NCI-H748 treated with DMSO at 0.1 percent for 48 hours (cell line): Measurements from ENCODE around the gene CHGA.

Experiments
- DNase-seq: peaks from one replicate; lab custom pipeline; 2025; lab: John Stamatoyannopoulos, UW

The CHGA gene

DNA sequence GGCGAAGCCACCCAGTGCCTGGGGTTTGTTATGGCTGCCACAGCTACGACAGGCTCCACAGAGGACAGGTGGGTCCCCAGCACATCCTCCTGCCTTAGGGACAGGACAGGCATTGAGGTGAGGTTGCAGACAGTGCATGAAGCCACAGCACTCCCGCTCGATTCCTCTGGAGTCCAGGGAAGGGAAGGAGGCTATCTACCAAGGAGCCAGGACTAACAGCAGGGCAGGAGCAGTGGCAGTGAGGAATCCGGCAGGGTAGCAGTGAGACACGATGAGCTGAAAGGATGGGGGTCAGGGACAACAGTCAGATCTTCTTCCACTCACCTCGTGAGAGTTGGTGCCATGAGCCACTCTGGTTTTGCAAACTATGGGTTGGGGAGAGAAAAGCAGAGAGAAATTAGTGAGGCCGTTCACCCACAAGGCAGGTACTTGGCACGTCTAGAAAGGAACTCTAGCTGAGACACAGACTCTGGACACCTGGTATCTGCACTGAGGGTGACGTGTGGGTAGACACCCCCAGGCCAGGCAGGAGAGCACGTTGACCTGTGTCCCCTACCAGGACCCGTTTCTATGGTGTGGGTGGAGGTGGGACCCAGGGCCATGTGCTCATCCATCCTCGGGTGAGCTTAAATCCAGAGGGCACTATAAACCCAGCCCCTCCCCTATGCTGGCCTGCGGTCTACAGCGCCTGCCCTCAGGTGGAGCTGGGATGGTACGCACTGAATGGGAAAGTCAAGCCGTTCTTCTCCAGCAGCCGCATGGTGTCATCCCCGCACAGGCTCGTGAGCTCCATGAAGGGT is 39.3 kb downstream of the CHGA start:
- no peak for DNase-seq

- no peak for DNase-seq
Measured at GRCh38 chr14:92962831-92963095, 39.8 kb downstream of the CHGA start.

DNA sequence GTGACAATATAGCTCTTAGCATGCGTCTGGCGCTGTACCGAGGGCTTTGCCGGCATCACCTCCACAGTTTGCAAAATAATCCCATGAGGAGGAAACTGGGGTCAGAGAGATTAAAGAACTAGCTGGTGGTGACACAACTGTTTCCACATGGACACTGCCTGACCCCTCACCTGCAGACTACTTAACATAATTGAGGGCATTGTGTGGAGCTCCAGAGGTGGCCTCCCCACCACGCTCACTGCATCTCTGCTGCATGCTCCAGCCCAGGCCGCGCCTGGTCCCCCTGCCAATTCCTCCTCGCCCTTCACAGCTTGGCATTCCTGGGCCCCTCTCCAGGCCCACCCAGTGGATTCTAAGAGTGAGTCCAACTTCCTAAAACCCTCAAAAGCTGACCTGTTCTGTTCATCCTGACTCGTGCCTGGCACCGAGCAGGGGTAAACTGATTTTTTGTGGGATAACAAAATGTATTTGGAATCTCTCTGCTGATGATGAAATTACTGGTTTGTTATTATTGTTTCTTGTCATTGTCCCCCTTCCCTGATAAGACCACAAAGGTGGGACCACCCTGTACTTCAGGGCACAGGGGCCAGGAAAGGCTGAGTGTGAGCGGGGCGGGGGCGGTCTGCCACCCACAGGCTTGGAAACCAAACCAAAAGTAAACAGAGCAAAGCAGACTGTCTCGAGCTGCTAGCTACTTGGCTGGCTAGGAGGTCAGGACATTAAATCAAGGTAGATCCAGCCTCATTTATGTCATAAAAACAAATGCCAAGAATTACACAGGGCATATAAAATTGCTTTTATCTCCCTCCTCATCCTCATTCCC is 40.6 kb downstream of the CHGA start:
- no peak for DNase-seq

DNA sequence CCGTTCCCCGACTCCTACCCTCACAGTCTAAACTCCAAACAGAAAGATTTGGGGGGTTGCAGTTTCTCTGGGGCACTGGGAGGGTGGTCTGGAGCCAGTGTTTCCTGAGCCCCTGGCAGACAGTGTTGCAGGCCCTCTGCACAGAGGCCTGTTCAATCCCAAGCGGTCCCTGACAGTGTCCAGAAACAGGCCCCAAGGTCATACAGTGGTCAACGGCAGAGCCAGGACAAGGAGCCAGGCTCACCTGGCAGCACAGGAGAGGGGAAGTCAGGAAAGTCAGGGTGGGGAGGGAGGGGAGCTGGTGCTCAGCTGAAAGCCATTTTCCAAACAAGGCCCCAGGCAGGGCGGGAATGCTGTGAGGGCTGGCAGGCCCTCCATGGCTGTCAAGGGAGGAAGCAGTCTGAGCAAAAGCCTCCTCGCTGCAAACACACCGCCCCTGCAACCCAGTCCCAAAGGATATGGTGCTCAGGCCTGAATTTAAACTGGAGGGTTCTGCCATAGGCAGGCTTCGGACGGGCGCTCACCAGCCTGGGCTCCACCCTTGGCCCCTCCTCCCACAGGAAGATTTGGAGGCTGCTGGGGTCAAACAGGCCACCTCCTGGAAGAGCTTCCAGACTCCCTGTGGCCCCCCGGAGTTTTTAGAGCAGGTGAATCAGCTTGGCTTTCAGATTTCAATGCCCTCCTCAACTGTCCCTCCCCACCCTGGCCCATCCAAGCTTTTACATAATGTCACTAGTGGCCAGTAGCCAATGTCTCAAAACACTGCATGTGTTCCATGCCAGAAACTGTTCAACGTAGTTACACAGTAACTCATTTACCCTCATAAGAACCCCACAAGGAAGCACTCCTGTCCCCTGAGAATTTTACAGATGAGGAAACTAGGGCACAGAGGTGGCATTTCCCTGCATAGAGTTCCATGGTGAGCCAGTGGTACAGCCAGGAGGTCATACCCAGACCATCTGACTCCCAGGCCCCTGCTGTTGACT is 41.5 kb downstream of the CHGA start:
- no peak for DNase-seq

- DNase-seq: no peak
Measured at GRCh38 chr14:92965281-92965680, 42.3 kb downstream of the CHGA start.

DNA sequence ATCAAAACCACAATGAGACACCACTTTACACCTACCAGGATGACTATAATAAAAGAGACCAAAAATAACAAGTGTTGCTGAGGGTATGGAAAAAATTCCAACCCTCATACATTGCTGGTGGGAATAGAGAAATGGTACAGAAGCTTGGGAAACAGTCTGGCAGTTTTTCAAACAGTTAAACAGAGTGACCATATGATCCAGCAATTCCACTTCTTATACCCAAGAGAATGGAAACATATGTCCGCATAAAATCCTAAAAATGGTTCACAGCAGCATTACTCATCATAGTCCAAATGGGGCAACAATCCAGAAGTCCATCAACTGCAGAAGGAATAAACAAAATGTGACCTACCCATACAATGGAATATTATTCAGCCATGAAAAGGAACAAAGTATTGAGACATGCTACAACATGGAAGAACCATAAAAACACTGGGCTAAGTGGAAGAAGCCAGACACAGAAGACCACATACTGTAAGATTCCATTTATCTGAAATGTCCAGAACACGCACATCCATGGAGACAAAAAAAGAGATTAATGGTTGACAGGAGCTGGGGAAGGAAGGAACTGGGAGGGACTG is 44.5 kb downstream of the CHGA start:
- no peak for DNase-seq

DNA sequence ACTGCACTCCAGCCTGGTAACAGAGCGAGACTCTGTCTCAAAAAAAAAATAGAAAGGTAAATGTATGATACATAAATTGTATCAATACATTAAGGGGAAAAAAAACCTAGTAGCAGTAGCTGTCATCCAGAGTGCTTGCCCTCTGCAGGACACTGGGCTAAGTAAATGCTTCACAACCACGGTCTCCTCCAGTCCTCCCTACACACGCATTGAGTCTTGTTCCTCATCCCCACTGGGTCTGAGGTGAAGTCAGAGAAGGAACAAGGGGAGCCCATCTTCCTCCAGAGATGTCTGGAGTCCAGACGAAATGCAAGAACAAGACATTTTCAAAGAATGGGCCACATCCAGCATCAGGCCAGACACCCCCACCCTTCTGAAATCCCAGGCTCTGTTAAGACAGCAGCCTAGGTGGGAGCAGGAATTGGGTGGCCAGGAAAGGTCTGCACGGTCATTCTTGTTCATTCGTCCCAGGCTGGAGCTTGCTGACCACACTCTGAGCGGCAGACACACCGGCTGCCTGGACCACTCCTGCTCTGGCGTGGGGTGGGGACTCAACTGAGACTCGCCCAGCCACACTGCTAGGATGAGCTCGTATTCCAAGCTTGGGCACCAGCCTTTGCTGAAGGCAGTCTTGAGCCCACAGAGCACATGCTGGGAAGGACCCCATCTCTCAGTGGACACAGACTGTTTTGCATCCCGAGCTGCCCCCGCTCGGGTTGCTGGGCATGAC is 45.5 kb downstream of the CHGA start:
- no peak for DNase-seq

DNA sequence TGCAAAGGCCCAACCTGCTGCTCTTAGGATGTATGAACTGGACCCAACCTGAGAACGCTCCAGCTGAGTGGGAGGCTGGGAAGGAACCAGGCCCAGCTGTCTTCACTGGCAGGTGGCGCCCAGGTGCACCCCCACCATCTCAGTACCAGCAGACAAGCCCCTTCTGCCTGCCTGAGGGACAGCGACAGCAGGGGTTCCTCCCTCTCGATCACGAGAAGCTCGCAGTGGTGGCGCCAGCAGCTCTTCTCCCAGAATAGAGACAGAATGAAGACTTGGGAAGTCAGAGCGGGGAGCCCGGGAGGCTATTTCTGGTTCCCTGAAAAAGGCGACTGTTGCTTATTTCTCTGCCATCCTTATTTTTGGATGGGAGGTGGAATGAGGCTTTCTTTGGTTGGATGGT is 46.5 kb downstream of the CHGA start:
- DNase-seq: no peak

DNA sequence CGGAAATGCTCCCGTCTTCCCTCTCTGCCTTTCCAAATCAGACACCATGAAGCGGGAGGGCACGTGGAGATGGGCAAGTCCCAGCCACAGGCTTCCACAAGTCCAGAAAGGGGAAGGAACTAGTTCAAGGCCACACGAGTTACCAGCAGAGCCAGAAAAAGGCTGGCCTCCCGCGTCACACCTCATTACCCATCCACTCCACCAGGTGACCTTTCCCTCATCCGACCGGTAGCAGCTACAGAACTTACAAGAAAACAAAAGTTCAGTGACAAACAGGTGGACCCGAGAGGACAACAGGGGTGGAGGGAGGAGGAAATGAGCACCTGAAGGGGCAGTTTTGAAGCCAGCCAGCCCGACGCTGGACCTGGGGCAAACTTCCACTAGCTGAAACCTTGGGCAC is 46.9 kb downstream of the CHGA start:
- no peak for DNase-seq

- DNase-seq: no peak
Measured at GRCh38 chr14:92970271-92970670, 47.3 kb downstream of the CHGA start.

- DNase-seq: no peak
Measured at GRCh38 chr14:92971601-92972180, 48.7 kb downstream of the CHGA start.

GRCh38 chr14:92973261-92973797 is 50.4 kb downstream of the CHGA start:
- DNase-seq: no peak

GRCh38 chr14:92973798-92974372 is 50.9 kb downstream of the CHGA start:
- DNase-seq: no peak

DNA sequence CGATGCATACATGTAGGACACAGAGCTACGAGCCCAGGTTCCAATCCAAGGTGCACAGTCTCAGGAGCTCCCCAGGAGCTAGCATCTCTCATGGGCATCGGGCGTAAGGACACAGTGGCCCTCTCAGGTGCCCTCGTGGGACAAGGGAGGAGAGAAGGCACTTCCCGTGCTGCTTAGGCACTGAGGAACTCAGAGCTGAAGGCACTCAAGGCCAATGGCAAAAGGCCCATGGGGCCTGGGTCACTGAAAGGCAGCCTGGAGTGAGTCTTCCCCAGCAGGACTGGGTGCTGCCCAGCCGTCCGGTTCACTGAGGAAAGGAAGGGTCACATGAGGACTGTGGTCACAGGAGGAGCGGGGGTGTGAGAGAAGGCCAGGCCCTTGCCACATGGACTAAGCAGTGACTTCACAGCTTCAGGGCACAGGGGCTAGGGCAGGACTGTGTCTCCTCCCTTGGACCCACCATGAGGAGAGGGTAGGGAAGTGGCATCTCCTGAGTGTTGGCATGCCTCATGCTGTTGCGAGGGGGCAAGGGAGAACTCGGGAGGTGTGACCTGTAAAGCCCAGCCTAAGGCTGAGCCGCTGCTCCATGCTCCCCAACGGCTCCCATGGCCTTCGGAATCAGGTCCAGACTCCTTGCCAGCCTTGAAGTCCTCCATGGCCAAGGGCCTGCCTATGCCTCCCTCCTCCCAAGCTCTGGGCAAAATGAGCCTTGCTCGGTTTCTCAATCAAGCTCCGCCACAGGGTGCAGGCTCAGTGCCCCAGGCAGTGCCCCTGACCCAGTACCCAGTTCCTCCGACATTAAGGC is 51.8 kb downstream of the CHGA start:
- no peak for DNase-seq

DNA sequence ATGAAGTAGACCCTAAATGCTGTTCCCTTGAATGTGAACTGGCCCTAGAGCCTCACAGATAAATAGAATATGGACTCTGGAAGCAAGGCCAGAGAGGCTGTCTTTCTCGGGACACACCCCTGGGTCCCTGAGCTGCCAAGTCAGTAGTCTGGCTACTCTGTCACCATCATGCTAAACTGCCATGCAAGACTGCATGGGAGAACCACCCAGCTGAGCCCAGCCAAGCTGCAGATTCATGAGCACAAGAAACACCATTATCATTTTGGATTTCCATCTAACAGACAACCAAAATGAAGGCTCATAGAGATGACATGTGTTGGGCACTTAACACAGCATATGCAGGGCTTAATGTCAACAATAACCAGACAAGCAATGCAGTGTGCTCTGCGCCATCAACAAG is 53.3 kb downstream of the CHGA start:
- DNase-seq: no peak

GRCh38 chr14:92978229-92979021 is 55.5 kb downstream of the CHGA start:
- no peak for DNase-seq

DNA sequence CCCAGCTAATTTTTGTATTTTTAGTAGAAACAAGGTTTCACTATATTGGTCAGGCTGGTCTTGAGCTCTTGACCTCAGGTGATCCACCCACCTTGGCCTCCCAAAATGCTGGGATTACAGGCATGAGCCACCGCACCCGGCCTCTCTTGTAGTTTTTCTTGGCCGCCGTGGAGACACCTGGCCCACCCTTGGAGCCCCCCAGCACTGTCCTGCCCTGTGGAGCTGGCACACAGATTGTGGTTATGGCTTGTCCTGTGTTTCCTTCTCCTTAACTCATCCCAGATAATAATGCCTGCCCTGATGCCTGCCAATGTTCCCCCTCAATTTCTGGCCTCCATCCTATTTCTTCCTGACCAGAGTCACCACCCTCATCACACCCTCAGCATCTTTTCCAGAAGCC is 57.9 kb downstream of the CHGA start:
- DNase-seq: no peak

GRCh38 chr14:92981726-92982125 is 58.8 kb downstream of the CHGA start:
- DNase-seq: no peak

DNA sequence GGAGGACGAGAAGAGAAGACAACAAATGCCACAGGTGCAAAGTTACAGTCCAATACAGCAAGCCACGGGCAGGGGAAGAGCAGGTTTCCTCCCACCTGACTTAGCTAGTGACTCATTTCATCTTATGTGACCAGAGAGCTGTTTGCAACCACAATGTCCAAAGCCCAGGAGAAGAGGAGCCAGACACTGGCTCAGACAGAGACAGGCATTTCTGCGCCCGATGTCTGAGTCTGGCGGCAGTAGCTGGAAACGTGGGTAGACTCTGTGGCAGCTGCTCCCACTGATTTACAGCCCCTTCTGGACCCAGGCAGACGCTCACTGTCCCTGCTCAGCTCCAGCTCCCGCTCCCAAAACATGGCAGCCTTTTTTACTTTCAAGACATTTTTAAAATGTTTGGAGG is 60.0 kb downstream of the CHGA start:
- no peak for DNase-seq
